ENCODE measurements around the gene MMP1.
A peak's percentile ranks its signal among the peaks of the same experiment; 100 is the strongest.

The MMP1 gene

GRCh38 chr11:102802341-102802740 is 4.4 kb upstream of the MMP1 start:
- no peak for DNase-seq

- no peak for DNase-seq
Measured at GRCh38 chr11:102800767-102801166, 2.8 kb upstream of the MMP1 start.

GRCh38 chr11:102799681-102800340 is 1.9 kb upstream of the MMP1 start:
- DNase-seq = no peak

GRCh38 chr11:102794382-102794781 is 3.6 kb downstream of the MMP1 start:
- peak; percentile 10 for DNase-seq

GRCh38 chr11:102793677-102794290 is 4.2 kb downstream of the MMP1 start:
- DNase-seq = no peak

- DNase-seq = no peak
Measured at GRCh38 chr11:102792604-102793003, 5.4 kb downstream of the MMP1 start.

- no peak for DNase-seq
Measured at GRCh38 chr11:102791271-102792036, 6.5 kb downstream of the MMP1 start.

GRCh38 chr11:102788334-102788995 is 9.5 kb downstream of the MMP1 start:
- no peak for DNase-seq

- no peak for DNase-seq
Measured at GRCh38 chr11:102784380-102784779, 13.6 kb downstream of the MMP1 start.

GRCh38 chr11:102783720-102784119 is 14.2 kb downstream of the MMP1 start:
- DNase-seq = no peak

GRCh38 chr11:102783016-102783415 is 14.9 kb downstream of the MMP1 start:
- no peak for DNase-seq

GRCh38 chr11:102781676-102782075 is 16.3 kb downstream of the MMP1 start:
- no peak for DNase-seq

GRCh38 chr11:102780491-102780918 is 17.5 kb downstream of the MMP1 start, which contains the start of gene MMP10:
Gene MMP10 (minus strand): TSS chr11:102780628. CDS start chr11:102780591, 37 bp downstream.
- peak; percentile 67 for DNase-seq

- DNase-seq = no peak
Measured at GRCh38 chr11:102776454-102776853, 21.5 kb downstream of the MMP1 start.

- no peak for DNase-seq
Measured at GRCh38 chr11:102773386-102773785, 24.6 kb downstream of the MMP1 start.

GRCh38 chr11:102771351-102771750 is 26.6 kb downstream of the MMP1 start:
- DNase-seq = no peak

GRCh38 chr11:102770191-102770590 is 27.8 kb downstream of the MMP1 start:
- DNase-seq = no peak

- DNase-seq = no peak
Measured at GRCh38 chr11:102767800-102768199, 30.2 kb downstream of the MMP1 start.

GRCh38 chr11:102763440-102763839 is 34.5 kb downstream of the MMP1 start:
- no peak for DNase-seq

- DNase-seq = no peak
Measured at GRCh38 chr11:102762361-102762767, 35.6 kb downstream of the MMP1 start.

- DNase-seq = no peak
Measured at GRCh38 chr11:102761646-102762238, 36.2 kb downstream of the MMP1 start.

GRCh38 chr11:102760344-102761035 is 37.5 kb downstream of the MMP1 start:
- no peak for DNase-seq
